A673 (cell line): Measurements from ENCODE around the gene SLC7A1.

ENCODE experiments used
- EZH2 ChIP-seq: fragments of 200-600 bp; sonication (generic); IDR thresholded peaks from 2 replicates; pipeline ENCODE4 v1.6.1; 2017; ENCODE audit warnings: borderline replicate concordance, low read depth, mild to moderate bottlenecking, mixed read lengths, antibody characterized with exemption, low read length; ENCODE audit not compliant: poor library complexity, severe bottlenecking
- TF ChIP-seq, protein P1 (sequence below): fragments of 300-800, 200-600 bp; sonication (generic); conservative IDR thresholded peaks from 2 replicates; pipeline ENCODE4 v1.5.1; 2017; ENCODE audit warnings: low read depth, mild to moderate bottlenecking, antibody characterized with exemption, low read length, moderate library complexity, mixed read lengths

DNA sequence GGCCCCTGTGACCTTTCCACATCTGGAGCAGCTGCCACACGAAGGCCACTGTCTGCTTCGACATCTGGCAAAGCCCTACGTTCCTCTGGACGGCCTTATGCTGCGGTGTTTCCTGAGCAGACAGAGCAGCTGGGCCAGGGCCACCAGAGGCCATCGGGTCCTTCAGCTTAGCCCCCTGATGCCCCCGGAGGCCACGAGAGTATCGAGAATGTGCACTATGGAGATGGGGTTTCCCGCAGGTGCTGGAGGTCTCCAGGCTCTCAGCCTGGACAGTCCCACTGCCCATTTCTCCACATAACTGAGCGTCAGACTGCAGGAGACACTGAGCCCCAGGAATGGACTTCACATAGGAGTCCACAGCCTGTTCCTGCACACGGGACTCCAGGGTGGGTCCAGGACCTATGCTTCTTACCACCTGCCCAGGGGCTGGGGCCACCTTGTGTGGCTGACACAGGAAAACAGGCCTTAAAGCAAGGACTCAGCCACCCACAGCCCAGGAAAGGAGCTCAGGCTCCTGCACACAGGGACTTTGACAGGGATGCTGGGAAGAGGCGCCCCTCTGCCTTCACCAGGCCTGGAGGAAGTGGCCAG lies 80.7 kb downstream of the SLC7A1 start:
- TF ChIP-seq, protein P1, sequence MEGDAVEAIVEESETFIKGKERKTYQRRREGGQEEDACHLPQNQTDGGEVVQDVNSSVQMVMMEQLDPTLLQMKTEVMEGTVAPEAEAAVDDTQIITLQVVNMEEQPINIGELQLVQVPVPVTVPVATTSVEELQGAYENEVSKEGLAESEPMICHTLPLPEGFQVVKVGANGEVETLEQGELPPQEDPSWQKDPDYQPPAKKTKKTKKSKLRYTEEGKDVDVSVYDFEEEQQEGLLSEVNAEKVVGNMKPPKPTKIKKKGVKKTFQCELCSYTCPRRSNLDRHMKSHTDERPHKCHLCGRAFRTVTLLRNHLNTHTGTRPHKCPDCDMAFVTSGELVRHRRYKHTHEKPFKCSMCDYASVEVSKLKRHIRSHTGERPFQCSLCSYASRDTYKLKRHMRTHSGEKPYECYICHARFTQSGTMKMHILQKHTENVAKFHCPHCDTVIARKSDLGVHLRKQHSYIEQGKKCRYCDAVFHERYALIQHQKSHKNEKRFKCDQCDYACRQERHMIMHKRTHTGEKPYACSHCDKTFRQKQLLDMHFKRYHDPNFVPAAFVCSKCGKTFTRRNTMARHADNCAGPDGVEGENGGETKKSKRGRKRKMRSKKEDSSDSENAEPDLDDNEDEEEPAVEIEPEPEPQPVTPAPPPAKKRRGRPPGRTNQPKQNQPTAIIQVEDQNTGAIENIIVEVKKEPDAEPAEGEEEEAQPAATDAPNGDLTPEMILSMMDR = no peak
- TF ChIP-seq EZH2 = no peak
